GM19193 (cell line): ENCODE measurements around the gene PSMD2.
A peak's percentile ranks its signal among the peaks of the same experiment; 100 is the strongest.

Experiments
- POLR2A ChIP-seq: IDR thresholded peaks from 4 replicates; pipeline ENCODE4 v1.6.1; 2011; ENCODE audit not compliant: insufficient read depth, insufficient read length; ENCODE audit errors: extremely low read depth

The PSMD2 gene

DNA sequence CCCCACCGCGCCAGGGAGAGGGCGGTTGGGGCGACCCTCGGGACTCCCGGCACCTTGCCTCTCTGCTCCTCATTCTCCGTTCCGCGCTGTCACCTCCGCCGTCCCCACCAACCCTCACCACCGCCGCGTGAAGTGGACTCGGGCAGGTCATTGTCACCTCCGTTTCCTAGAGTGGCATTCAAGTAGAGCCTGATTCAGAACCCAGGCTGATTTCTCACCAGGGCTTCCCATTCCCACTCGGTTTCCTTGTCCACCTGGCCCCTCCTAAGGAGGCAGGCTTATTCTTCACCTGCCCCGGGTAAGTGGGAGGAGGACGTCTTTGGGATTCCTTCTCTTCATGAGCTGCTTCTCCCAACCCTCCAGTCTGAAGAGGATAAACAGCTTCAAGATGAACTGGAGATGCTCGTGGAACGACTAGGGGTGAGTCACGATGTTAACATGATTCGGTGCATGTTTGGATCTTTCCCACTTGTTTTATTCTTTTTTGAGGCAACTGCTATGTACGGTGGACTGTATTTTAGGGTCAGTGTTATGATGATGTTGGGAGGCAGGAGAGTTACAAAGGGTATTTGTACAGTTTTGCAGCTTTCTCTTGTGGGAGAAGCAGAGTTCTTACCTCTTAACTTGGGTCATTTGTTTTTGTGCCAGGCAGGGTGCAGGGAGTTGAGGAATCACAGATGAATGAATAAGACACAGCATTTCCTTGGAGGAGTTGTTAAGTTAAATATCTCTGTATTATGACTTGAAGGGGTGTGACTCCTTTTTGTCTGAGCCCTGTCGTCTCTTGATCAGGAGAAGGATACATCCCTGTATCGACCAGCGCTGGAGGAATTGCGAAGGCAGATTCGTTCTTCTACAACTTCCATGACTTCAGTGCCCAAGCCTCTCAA, 692 bp downstream of the PSMD2 start:
- no peak for TF ChIP-seq POLR2A

DNA sequence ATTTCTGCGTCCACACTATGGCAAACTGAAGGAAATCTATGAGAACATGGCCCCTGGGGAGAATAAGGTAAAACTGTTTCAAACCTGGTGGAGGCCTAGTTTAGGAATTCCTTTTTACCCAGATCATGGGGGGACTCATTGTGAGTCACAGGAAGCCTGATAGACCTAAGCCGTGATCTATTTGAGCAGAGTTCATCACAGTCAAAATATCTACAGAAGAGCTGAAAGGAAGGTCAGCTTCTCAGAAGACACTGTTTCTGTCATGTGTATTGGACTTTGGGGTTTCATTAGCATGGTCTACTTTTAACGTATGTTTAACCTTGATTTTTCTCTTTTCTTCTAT, 1.3 kb downstream of the PSMD2 start:
- TF ChIP-seq POLR2A: no peak

DNA sequence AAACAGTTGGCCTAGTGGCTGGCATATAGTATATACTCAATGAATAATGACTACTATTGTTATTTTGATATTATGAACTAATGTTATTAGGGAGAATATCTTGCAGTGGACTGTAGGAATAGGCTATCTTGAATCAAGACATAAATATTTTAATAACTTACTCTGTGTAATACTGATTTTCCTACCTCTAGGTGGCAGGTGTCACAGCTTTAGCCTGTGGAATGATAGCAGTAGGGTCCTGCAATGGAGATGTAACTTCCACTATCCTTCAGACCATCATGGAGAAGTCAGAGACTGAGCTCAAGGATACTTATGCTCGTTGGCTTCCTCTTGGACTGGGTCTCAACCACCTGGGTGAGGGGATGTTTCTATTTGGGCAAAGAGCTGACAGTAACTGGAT, 6.5 kb downstream of the PSMD2 start:
- no peak for TF ChIP-seq POLR2A

DNA sequence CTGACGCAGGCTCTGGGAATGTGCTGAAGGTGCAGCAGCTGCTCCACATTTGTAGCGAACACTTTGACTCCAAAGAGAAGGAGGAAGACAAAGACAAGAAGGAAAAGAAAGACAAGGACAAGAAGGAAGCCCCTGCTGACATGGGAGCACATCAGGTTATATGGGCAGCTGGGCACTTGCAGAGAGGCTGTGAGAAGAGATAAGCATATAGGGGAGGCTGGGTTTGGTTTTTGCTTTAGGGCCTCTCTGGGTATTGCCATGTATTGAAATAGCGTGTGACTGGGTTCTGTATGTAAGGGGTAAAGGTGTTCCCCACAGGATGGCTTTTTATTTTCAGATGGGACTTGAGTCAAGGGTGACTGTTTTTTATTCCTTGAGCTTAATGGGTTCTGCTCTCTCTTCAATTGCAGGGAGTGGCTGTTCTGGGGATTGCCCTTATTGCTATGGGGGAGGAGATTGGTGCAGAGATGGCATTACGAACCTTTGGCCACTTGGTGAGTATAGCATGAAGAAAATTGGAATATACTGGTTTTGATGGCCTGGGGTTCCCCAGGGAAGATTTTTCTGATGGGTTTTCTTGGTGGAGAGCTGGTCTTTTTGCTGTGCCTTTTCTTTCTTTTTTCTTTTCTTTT, 7.4 kb downstream of the PSMD2 start:
- TF ChIP-seq POLR2A: no peak

DNA sequence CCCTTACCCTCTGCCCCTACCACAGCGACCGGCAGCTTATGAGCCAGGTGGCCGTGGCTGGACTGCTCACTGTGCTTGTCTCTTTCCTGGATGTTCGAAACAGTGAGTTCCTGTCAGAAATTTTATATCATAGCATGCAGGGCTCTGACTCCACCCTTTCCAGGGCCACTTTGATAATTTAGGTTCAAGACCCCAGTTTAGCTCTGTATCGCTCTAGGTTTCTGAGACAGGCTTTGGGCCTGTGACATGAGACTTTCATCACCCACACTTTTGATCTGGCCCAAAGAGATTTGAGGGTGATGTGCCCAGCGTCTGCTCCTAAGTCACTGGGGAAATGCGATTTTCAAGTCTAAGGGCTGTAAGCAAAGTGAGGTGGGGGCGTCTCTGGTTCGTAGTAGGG, 8.9 kb downstream of the PSMD2 start:
- no peak for TF ChIP-seq POLR2A

DNA sequence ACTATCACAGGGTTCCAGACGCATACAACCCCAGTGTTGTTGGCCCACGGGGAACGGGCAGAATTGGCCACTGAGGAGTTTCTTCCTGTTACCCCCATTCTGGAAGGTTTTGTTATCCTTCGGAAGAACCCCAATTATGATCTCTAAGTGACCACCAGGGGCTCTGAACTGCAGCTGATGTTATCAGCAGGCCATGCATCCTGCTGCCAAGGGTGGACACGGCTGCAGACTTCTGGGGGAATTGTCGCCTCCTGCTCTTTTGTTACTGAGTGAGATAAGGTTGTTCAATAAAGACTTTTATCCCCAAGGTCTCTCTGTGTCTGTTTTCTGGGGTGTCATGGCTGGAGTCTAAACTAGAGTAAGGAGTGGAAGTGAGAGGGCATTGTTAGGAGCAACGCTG, 9.7 kb downstream of the PSMD2 start:
- TF ChIP-seq POLR2A: no peak

DNA sequence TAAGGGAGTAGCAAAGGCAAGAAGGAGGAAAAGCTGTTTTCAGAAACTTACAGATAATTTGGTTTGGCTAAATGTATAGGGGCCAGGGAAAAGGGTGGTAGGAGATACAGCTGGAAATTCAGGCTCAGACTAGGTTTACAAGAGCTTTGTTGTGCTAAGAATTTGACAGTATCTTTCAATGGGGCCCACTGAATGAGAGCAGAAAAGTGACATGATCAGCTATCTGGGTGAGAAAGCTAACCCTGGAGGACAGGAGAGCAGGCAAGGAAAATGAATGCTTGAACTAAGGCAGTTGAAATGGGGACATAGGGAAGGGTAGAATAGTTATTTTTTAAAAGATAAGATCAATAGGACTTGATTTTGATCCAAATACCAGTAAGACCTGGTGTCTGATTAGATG, 12.6 kb downstream of the PSMD2 start:
- no peak for TF ChIP-seq POLR2A

DNA sequence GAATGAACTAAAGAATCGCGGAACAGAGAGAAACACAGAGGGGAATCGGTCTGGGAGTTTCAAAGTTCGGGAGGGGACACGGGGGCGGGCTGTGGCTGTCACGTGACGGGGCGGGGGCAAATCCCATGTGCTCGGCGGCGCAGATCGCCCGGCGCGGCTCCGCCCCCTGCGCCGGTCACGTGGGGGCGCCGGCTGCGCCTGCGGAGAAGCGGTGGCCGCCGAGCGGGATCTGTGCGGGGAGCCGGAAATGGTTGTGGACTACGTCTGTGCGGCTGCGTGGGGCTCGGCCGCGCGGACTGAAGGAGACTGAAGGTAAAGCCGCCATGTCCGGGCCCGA, 15.3 kb downstream of the PSMD2 start, which contains the start of gene EIF4G1:
Gene EIF4G1, plus strand, starts transcription at position 244 of the 337 bp plus-strand sequence. CDS start 1,191 bp downstream, outside the sequence.
- peak; percentile 82 for TF ChIP-seq POLR2A

DNA sequence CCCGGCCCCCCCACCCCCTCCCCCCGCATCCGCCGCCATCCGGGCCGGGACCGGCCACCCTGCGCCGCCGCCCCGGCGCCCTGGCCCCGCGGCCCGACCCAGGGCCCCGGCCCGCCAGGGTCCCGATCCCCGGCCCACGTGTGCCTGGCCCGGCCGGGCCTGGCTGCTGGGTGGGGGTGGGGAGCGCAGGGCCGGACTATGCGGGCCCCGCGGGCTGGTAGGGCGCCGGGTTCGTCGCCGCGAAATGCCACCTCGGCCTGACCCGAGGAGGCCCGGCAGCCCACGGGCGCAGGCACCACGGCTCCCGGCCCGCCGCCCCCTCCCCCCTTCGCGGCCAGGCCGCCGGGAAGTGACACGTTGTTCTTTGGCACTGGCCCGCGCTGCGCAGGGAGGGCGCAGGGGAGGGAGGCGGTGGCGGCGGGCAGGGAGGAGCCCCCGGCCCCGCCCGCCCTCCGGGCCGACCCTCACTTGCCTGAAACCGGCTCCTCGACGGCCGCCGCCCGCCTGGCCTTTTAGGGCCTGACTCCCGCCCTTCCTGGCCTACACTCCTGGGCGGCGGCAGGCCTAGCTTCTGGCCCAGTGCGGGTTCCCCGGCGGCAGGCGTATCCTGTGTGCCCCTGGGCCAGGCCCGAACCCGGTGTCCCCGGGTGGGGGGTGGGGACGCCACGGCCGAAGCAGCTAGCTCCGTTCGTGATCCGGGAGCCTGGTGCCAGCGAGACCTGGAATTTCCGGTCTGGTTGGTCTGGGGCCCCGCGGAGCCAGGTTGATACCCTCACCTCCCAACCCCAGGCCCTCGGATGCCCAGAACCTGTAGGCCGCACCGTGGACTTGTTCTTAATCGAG, 15.9 kb downstream of the PSMD2 start:
- TF ChIP-seq POLR2A: no peak

DNA sequence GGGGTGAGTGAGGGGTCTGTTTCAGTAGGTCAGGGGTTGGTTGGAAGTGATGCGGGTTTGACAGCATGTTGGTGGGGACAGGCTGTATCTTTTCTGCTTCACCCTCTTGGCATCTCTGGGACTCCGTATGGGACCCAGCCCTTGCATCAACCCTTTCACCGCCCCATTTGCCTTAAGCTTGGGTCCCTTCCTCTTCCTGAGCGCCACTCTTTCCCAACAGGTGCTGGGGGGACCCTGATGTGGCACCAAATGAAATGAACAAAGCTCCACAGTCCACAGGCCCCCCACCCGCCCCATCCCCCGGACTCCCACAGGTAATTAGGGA, 16.5 kb downstream of the PSMD2 start:
- TF ChIP-seq POLR2A: no peak

DNA sequence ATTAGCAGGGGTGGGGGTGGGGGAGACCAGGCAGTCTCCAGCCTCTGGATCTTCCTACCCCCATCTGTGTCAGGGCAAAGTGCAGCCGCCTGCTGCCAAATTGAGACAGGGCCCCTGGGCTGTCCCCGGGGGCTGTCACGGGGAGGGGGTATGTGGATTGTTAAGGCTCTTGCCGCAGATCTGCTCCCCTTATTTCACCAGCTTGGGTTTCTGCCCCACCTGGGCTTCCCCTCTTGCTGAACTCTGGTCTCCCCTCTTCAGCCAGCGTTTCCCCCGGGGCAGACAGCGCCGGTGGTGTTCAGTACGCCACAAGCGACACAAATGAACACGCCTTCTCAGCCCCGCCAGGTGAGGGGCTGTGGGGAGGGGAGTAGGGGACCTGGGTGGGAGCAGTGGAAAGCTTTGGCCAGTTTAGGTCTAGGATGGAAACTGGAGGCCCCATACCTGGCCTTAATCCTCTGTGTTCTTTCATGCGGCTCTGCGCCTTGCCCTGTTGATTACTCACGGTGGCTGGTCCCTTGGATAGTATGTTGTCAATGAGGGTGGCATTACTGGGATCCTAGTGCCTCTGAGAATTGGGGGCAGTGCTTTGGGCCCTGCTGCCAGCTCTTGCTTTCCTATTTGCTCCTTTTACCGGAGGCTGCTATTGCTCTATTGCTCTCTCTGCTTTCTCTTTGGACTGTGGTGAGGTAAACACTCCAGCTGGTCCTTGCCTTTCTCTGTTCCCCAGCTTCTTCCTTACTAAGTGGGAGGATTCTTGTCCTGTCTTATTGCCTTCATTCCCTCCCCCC, 17.0 kb downstream of the PSMD2 start:
- TF ChIP-seq POLR2A: no peak

DNA sequence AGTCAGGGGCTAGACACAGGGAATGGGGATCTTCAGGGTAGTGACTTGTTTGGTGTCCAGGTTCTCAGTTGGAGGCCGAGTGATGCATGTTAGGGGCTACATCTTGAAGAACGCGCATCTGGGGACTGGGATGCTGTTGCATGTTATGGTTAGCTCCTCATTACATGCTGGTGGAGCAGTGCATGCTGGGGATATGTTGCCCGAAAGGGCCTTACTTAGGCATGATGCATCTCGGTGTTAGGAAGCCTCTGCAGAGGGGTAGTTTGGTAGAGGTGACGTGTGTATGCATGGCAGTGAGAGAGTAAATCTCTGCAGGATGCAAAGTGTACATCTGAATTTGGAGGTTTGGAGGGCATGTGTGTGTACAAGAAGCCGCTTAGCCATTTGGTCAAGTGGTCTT, 17.8 kb downstream of the PSMD2 start:
- no peak for TF ChIP-seq POLR2A

DNA sequence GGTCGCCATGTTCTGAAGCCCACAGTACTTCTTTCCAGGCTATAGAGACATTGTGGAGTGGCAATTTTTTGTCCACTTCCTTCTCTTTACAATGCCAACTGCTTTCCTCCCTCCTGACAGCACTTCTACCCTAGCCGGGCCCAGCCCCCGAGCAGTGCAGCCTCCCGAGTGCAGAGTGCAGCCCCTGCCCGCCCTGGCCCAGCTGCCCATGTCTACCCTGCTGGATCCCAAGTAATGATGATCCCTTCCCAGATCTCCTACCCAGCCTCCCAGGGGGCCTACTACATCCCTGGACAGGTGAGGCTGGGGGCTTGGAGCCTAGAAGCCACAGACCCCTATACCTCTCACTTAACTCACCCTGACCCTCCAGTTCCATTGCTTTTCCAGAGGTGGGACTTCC, 18.2 kb downstream of the PSMD2 start:
- TF ChIP-seq POLR2A: no peak

DNA sequence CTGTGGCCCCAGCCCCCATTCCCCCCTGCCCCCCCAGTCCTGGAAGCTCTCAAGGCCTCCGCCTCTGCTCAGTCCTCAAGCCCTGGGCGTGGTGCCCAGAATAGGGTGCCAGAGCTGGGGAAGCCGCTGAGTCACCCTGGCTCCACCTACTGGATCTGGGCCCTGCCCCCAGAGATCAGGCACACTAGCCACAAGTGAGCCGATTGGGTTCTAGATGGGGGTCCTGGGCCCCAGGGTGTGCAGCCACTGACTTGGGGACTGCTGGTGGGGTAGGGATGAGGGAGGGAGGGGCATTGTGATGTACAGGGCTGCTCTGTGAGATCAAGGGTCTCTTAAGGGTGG, 21.0 kb downstream of the PSMD2 start:
- TF ChIP-seq POLR2A: no peak

DNA sequence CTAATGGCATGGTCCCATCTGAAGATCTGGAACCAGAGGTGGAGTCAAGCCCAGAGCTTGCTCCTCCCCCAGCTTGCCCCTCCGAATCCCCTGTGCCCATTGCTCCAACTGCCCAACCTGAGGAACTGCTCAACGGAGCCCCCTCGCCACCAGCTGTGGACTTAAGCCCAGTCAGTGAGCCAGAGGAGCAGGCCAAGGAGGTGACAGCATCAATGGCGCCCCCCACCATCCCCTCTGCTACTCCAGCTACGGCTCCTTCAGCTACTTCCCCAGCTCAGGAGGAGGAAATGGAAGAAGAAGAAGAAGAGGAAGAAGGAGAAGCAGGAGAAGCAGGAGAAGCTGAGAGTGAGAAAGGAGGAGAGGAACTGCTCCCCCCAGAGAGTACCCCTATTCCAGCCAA, 22.6 kb downstream of the PSMD2 start:
- TF ChIP-seq POLR2A: no peak
